ENCODE measurements around the gene DAPK1.

DAPK1 gene

DNA sequence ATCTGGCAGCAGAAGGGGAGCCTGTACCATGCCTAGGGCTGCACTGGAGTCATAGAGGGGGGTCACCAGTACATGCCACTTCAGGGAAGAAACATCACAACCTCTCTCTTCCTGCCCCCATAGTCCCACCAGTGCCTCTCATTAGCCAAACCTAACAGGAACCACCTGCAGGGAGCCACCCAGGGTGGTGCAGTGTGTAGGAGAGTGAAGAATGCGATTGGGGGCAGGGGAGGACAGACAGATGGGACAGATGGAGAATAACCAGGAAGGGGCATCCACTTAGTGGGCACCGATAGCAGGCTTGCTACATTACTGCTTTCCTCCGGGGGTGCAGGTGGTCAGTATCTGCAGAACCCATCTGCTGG is 19.2 kb downstream of the DAPK1 start:
- no peak for DNase-seq (ENCODE audit: low read depth, low spot score)

DNA sequence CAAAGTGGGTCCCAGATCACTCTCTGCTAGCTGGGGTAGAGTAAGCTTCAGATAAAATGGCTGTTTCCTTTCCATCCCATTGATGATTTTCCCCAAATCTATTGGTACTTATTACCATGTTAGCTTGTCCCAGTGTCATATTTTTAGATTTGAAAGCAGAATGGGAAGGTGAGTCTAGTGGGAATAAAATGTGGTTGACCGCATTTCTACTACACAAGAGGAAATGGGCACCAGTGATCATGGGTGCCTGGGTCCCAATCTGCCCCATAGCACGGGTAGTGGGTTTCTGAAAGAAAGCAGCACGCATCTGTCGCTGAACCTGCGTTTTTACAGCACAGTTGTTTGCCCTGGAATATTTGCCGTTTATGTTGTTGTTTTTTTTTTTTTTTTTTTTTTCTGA is 20.1 kb downstream of the DAPK1 start:
- DNase-seq (ENCODE audit: low read depth, low spot score): no peak

DNA sequence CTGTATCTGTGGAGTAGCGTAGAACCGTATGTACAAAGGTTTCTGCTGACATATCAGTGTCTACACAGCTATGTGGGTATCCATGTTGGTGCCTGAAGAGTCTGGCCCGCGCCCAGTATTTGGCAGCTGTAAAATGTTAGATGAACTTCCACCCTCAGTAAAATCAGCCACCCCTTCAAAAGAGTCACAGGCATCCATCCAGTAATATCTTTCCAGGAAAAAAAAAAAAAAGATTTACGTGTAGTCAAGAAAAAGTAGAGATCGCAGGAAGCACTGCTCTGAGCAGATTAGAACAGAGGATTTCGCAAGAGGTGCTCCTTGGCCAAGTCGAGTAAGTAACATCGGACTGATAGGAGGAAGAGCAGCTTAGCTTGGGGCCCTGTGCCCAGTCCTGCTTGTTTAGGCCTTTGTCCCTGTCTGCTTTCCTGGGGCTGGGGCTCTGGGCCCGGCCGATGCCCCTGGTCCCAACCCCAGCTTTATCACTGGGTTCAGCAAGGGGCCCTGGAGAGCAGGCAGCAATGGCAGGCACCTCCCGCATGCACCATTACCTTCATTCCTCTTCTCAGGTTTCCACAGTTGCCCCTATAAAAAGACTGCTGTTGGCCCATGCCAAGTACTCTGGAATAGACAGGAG is 21.2 kb downstream of the DAPK1 start:
- no peak for DNase-seq (ENCODE audit: low read depth, low spot score)

- no peak for DNase-seq (ENCODE audit: low read depth, low spot score)
Observed at GRCh38 chr9:87519461-87519860, 21.8 kb downstream of the DAPK1 start.

DNA sequence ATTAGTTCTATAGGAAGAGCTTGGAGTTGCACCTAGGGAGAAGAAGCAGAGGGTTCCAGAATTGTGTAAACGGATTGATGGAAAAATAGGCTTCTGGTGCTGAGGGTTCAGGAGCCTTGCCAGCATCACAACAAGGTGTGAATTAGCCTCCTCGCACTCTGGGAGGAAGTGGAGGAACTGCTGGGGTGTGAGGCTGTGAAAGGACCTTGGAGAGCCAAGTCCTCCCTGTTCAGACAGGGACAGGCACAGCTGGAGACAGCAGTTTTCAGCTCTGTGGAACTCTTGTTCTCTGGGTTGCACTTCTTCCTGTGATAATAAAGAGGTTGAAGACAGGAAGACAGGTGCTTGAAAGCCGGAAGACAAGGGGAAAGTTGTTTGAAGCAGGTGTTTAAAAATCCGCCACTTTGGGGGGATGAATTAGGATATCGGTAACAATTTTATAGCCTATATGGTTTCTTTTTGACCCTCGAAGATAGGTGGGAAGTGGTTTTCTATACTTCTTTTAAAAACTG is 22.6 kb downstream of the DAPK1 start:
- no peak for DNase-seq (ENCODE audit: low read depth, low spot score)

- DNase-seq (ENCODE audit: low read depth, low spot score): no peak
Observed at GRCh38 chr9:87521834-87522233, 24.2 kb downstream of the DAPK1 start.

DNA sequence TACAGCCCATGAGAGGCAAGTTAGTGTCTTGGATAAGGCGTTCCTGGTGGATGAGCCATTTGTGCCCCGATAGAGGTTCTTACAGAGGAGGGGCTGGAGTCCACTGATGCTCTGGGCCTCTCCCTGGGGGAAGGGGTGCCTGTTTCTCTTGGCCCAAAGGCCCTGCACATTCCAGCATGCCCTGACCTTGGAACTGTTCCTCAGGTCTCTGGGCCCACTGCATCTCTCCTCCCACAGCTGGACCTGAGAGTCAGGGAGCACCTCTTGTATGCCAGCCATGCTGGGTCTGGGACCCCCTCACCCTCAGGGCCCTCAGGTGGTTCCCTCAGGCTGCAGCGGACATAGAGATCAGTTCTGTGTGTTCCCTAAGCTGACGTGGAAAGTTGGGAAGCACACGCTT is 26.4 kb downstream of the DAPK1 start:
- DNase-seq (ENCODE audit: low read depth, low spot score): no peak

DNA sequence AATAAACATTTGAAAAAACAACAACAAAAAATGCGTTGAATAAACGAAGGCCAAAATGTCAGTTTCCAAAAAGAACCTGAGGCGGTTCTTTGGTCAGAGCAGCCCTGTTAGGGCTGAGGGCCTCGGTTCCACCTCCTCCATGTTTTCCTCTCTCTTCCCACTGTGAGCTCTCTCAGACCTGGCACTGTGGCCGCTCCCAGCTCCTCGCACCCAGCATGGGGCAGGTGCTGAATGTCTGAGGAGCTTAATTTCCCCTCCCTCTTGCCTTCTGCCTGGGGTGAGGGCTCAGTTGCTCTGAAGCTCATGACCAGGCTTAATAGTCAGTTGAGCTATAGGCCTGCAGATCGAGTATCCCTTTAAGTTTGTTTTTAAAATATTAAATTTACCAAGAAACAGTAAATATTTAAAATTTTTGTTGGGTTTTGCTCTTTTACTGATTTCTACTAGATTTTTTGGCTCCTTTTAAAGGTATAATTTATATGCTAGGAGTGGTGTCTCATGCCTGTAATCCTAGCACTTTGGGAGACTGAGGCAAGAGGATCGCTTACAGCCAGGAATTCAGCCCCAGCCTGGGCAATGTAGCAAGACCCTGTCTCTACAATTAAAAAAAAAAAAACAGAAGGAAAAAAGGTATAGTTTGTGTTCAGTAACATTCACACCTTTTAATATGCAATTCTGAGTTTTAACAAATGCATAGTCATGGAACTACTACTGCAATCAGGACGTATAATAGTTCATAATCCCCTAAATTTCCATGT is 28.1 kb downstream of the DAPK1 start:
- no peak for DNase-seq (ENCODE audit: low read depth, low spot score)

DNA sequence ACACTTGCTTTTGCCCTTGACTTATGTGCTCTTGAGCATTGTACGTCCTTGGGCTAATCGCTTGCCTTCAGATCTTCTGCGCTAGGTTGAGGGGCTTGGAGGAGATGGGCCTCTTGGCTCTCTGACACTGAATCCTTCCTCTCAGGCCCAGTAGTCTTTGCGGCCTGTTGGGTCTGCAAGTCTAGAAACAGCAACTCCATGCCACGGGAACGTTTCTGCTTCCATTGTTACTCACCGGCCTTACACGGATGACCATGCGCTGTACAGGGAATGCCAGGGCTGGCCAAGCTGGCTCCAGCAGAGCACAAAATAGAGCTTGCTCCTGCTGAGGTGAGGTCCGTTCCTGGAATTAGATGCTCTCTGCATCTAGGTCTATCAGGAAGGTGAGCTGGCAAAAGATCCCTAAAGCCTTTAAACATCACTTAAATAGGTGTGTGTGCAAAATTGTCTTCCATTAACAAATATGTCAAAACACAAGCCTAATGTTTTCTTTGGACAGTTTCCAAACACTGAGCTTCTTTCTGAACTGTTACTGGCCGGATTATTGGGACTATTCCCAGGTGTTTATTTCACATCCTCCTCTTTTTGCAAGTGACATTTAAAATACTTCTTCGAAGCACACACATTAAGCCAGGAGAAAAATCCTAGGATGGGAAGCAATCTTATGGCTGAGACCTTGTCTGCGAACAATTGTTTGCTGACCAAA is 29.7 kb downstream of the DAPK1 start:
- DNase-seq (ENCODE audit: low read depth, low spot score): no peak

DNA sequence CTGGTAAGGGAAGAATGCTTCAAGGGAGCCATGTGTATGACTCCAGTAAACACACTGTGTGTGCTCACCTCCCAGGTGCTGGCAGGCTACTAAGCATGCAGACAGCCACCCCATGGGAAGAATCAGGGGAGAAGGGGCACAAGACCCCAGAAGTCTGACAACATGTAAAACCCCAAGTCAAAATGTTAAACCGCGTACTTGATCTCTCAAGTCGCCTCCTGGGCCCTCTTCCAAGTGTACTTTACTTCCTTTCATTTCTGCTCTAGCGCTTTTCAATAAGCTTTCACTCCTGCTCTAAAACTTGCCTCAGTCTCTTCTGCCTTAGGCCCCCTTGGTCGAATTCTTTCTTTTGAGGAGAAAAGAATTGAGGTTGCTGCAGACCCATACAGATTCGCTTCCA is 31.3 kb downstream of the DAPK1 start:
- DNase-seq (ENCODE audit: low read depth, low spot score): peak; percentile 43

- DNase-seq (ENCODE audit: low read depth, low spot score): no peak
Observed at GRCh38 chr9:87529671-87530070, 32.0 kb downstream of the DAPK1 start.

GRCh38 chr9:87530716-87531115 is 33.0 kb downstream of the DAPK1 start:
- DNase-seq (ENCODE audit: low read depth, low spot score): no peak

DNA sequence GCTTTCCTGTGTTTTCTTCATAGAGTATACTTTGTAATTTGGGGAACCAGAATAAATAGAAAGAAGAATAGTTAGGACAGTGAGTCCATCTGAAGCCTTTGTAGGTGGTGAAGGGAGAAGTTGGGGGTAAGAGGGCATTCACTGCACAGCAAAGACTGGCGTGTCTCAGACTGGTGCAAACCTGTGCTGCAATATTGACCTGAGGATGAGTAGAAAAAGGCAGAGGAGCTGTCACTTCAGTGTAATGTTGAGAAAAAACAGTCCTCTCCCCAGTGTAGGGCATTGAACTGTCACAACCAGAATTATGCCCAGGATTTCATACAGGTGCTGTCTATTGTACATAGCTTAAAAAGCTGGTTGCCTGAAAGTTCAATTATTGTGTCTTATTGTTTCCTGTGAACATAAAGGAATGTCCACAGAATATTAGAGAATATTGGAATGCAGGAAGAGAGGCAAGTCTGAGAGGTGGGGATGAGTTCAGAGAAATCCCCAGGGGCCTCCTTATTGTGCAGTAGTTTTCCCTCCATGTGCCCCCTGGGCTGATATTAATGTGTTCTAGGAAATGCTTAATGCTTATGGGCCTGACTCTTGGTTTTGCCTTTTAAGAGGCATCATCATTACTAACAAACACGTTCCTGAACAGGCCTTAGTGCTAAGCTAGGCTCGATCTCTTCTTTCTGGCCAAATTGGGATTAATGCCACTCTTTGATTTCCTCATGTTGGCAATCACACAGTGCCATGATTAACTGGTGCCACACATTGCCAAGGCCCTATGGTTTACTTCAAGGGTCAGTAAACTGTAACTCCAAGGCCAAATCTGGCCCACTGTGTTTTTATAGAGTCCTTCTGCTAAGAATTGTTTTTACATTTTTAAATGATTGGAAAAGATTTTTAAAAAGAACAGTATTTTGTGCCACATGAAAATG is 34.0 kb downstream of the DAPK1 start:
- DNase-seq (ENCODE audit: low read depth, low spot score): no peak

DNA sequence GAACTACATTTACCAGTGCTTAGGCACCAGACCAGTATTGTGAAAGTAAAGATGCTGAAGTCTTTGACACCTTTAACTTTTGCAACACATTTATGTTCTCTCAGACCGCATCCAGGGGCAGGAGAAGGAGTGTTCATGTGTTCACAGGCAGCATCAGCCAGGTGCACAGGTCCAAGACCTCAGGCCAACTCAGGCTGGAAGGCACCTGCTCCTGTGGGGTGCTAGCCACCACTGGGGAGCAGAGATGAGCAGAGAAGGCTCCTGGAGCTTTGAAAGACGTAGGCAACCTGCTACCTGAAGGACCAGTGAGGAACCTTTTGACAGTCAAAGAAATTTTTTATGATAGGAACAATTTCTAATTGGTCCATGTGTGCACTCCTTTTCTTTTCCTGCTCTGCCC is 35.6 kb downstream of the DAPK1 start:
- no peak for DNase-seq (ENCODE audit: low read depth, low spot score)

DNA sequence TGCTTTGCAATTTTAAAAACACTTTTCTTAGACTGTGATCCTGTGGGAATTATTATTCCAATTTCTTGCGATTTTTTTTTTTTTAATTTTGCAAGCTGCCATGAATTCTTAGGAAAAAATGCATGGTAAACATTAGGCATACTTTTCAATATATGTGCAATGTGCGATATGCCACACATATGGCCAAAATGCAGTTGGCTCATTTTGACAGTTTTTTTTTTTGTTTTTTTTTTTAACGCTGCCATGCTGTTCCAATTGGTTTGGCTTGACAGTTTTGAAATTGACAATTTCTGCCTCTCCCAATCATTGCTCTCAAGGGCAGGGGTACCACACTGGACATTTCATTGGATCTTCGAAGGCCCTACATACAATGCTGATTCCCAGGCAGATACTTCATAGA is 36.4 kb downstream of the DAPK1 start:
- DNase-seq (ENCODE audit: low read depth, low spot score): no peak

DNA sequence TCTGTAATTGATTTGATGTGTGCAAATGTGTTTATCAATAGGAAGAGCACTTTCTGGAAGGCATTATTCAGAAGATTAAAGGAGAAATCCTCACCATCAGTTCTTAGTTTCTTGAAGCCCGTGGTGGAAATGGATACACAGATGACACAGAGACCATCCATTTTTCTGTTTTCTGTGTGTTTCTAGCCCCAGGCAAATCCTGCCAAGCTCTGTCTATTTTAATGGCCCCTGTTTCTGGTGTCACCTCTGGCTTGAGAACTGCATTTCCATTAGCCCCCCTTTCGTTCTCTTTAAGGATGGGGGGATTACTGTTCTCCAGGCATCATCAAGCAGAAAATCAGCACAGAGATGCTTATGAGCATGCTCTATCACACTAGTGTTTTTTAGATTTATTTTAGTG is 37.3 kb downstream of the DAPK1 start:
- DNase-seq (ENCODE audit: low read depth, low spot score): no peak

GRCh38 chr9:87535817-87536539 is 38.3 kb downstream of the DAPK1 start:
- DNase-seq (ENCODE audit: low read depth, low spot score): no peak

- no peak for DNase-seq (ENCODE audit: low read depth, low spot score)
Observed at GRCh38 chr9:87537625-87538024, 40.0 kb downstream of the DAPK1 start.

GRCh38 chr9:87540444-87541105 is 42.9 kb downstream of the DAPK1 start:
- peak; percentile 55 for DNase-seq (ENCODE audit: low read depth, low spot score)

DNA sequence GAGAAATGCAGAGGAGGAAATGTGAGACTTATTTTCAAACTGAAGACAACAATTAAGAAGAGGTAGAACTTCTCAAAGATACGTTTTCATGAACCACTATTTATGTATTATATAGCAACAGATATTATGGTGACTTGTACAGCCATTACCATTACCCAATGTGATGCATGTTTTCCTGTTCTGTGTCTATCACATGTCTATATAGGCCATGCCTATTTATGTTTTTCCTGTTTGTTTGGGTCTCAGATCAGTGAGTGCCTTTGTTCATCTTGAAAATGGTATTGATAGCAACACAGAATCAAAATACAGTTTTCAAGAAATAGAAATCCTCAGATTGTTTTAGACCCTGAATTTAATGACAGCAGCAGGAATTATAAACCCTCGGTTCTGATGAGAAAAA is 44.0 kb downstream of the DAPK1 start:
- no peak for DNase-seq (ENCODE audit: low read depth, low spot score)
